GM12864 (cell line): ENCODE data around the gene KIAA0040.

ENCODE experiments used
- DNase-seq: peaks from one replicate; pipeline ENCODE4 v3.0.0-alpha.2; 2011; ENCODE audit warnings: low read depth
- H3K4me3 ChIP-seq: 2 replicates; pipeline ENCODE4 v1.5.1; 2011; ENCODE audit warnings: mild to moderate bottlenecking, low read depth, low read length, control low read depth
- CTCF ChIP-seq: IDR thresholded peaks from 2 replicates; pipeline ENCODE4 v1.5.1; 2011; ENCODE audit warnings: low read depth, mild to moderate bottlenecking, moderate library complexity, low read length, control low read depth, inconsistent platforms; ENCODE audit errors: missing control alignments

Gene KIAA0040

GRCh38 chr1:175126347-175126746 lies 66.2 kb downstream of the KIAA0040 start:
- no peak for DNase-seq

GRCh38 chr1:175124861-175125260 lies 67.7 kb downstream of the KIAA0040 start:
- DNase-seq = no peak

More at GRCh38 chr1:175126347-175126746, 66.2 kb downstream of the KIAA0040 start:
- TF ChIP-seq CTCF = no peak
- no peak overlapping the region for H3K4me3 ChIP-seq

GRCh38 chr1:175120511-175120910 lies 72.1 kb downstream of the KIAA0040 start:
- H3K4me3 ChIP-seq = no peak overlapping the region
- DNase-seq = no peak
- TF ChIP-seq CTCF = no peak

More at GRCh38 chr1:175124861-175125260, 67.7 kb downstream of the KIAA0040 start:
- TF ChIP-seq CTCF = no peak
- no peak overlapping the region for H3K4me3 ChIP-seq

GRCh38 chr1:175118375-175119367 lies 73.9 kb downstream of the KIAA0040 start:
- H3K4me3 ChIP-seq = no peak overlapping the region
- no peak for TF ChIP-seq CTCF
- no peak for DNase-seq

- H3K4me3 ChIP-seq = no peak overlapping the region
- no peak for TF ChIP-seq CTCF
- DNase-seq = no peak
These were observed 75.7 kb downstream of the KIAA0040 start for GRCh38 chr1:175116903-175117302.

- no peak for TF ChIP-seq CTCF
These were observed 76.3 kb downstream of the KIAA0040 start for GRCh38 chr1:175116210-175116798.

More at GRCh38 chr1:175116210-175116798, 76.3 kb downstream of the KIAA0040 start:
- no peak overlapping the region for H3K4me3 ChIP-seq
- no peak for DNase-seq
